Measurements from ENCODE around the gene RNASEH2A.
"Not testable (repeated sequence)": the region's sequence is repeated elsewhere in the genome, so short reads cannot be mapped to it uniquely, and the experiment has no call there.

The RNASEH2A gene

DNA sequence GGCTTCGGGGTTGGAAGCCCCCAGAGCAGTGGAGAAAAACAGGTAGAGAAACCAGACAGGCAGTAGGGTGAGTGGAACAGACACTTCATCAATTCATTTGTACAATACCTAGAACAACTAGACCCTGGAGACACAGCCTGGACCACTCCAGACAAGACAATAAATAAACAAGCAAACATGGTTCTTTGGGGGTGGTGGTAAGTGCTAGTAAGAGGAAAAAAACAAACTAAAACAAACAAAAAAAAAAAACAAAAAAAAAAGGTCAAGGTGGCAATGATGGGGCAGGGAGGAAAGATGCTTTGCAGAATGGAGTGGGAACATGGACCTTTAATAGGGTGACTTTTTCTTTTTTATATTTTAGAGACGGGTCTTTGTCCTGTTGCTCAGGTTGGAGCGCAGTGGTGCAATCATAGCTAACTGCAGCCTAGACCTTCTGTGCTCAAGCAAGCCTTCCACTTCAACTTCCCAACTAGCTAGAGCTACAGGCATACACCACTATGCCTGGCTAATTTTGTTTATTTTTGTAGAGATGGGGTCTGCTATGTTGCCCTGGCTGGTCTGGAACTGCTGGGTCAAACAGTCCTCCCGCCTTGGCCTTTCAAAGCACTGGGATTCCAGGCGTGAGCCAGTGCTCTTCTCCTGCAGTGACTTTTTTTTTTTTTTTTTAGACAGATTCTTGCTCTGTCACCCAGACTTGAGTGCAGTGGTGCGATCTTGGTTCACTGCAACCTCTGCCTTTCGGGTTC is 12.0 kb upstream of the RNASEH2A start:
- peak; percentile 47 for DNase-seq

GRCh38 chr19:12794971-12795381 is 11.4 kb upstream of the RNASEH2A start:
- peak; percentile 44 for DNase-seq

DNA sequence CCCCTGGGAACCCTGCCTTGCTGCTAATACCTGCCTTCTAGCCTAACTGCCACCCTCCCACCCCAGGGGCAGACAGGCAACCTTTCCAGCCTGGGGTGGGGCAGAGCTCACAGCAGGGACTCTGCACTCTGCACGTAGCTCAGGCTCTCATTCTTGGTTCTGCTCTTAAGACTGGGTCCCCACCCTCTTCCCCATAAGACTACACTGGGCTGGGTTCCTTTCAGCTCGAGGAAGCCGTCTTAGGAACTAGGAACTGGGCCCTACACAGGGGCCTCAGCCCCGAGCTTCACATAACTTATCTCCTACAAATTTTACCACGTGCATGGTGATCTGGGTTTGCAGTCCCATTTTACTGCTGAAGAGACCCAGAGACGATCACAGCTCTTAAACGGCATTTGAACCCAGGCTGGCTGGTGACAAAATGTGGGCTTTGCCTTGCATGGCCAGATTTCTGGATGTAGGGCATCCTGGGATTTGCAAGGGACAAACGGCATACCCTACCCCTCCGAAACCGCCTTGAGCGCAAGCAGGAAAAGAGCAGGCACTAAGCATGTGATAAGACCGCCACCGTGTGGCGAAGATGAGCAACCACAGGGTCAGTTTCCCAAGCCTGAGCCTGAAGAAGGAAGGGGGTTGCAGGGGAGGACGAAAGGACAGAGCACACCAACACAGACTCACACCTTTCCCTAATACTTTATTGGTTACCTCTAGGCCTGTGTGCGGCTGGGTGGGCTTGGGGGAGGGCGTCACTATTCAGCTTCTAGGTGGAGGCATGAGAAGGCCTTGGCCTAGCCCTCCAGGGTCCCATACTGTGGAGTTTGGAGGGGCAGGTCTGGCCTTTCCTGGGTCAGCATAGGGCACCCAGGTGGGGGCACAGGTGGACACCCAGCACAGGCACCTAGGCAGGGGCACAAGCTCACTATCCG is 10.0 kb upstream of the RNASEH2A start:
- DNase-seq = peak; percentile 80

DNA sequence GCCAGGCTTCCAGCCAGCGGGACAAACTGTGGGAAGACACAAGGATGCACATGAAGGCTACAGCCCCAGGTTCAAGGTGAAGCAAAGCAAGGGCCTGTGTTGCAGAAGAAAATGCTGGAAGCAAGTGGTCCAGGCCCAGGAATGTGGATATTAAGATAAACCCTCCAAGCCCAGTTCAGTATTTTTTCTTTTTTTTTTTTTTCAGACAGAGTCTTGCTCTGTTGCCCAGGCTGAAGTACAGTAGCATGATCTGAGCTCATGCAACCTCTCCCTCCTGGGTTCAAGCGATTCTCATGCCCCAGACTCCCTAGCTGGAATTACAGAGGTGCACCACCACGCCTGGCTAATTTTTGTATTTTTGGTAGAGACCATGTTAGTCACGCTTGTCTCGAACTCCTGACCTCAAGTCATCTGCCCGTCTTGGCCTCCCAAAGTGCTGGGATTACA is 9.2 kb upstream of the RNASEH2A start:
- no peak for DNase-seq

DNA sequence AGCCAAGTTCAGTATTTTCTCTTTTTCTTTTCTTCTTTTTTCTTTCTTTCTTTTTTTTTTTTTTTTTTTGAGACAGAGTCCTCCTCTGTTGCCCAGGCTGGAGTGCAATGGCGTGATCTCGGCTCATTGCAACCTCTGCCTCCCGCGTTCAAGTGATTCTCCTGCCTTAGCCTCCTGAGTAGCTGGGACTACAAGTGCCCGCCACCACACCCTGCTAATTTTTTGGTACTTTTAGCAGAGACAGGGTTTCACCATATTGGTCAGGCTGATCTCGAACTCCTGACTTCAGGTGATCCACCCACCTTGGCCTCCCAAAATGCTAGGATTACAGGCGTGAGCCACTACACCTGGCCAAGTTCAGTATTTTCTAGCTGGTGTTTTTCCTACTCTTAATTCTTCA is 8.8 kb upstream of the RNASEH2A start:
- not testable (repeated sequence) for DNase-seq

GRCh38 chr19:12799742-12800465 is 6.5 kb upstream of the RNASEH2A start:
- DNase-seq = no peak

- DNase-seq = no peak
Observed at GRCh38 chr19:12800466-12800770, 6.0 kb upstream of the RNASEH2A start.

- DNase-seq = peak; percentile 39
Observed at GRCh38 chr19:12800923-12801465, 5.4 kb upstream of the RNASEH2A start.

GRCh38 chr19:12801466-12802266 is 4.7 kb upstream of the RNASEH2A start, which contains the start of the genes PRDX2 and THSD8:
PRDX2 (minus strand) TSS chr19:12801800; CDS start chr19:12801261, 539 bp downstream.
THSD8 (plus strand) TSS chr19:12802069; CDS start chr19:12802072, 3 bp downstream.
- peak; percentile 77 for DNase-seq

DNA sequence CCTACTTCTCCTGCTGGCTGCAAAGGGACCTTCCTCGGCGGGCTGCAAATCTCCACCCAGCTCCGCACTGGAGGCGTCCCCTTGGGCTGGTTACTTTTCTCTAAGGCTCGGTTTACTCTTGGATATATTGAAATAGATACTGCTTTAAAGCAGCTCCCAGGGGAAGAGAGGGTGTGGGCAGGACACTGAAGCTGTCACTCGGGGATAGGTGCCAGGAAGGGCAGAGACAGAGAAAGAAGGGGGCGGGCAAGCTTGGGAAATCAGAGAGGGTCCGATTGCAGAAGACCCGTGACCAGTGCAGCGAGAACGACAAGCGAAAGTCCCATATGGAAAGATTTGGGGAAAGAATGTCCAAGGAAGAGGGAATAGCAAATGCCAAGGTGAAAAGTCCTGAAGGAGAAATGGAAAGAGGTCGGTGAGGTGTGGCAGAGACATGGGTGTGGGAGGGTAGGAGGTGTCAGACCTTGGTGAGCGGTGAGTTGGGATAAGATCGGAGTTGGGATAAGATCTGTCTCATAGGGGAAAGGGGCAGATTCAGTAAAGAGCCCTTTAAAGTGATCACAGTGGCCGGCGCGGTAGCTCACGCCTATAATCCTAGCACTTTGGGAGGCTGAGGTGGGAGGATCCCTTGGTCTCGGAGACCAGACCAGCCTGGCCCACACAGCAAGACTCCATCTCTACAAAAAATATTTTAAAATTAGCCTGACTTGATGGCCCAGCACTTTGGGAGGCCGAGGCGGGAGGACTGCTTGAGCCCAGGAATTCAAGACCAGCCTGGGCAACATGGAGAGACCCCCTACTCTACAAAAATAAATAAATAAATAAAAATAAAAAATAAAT is 3.9 kb upstream of the RNASEH2A start:
- no peak for DNase-seq

GRCh38 chr19:12804051-12804450 is 2.3 kb upstream of the RNASEH2A start:
- no peak for DNase-seq

DNA sequence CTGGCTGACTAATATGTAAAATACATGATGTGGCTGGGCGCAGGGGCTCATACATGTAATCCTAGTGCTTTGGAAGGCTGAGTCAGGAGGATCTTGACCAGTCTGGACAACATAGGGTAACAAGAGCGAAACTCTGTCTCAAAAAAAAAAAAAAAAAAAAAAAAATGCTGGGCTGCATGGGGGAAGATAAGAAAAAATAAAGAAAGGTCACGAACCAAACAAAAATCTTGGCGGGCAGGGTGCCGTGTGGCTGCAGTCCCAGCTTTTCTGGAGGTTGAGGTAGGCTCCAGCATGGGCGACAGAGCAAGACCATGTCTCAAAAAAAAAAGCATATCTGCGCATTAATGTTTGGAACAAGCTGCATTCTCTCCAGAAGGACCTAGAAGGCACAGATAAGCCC is 8.7 kb downstream of the RNASEH2A start:
- no peak for DNase-seq

DNA sequence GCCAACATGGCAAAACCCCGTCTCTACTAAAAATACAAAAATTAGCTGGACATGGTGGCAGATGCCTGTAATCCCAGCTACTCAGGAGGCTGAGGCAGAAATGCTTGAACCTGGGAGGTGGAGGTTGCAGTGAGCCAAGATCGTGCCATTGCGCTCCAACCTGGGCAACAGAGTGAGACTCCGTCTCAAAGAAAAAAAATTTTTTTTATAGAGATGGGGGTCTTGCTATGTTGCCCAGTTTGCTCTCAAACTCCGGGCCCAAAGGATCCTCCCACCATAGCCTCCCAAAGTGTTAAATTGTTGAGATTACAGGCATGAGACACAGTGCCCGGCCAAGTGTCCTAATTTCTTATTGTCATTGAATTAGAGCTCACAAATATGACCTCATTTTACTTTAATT is 10.8 kb downstream of the RNASEH2A start:
- DNase-seq = not testable (repeated sequence)

DNA sequence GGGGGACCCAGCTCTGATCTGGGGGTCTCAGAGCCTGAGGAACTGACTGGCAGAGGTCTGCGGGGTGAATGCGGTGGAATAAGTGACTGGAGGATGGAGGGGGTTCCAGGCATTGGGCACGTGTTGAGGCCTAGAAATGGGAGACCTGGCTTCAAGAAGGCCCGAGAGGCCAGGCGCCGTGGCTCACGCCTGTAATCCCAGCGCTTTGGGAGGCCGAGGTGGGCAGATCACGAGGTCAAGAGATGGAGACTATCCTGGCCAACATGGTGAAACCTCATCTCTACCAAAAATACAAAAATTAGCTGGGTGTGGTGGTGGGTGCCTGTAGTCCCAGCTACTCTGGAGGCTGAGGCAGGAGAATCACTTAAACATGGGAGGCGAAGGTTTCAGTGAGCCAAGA is 11.4 kb downstream of the RNASEH2A start:
- DNase-seq = not testable (repeated sequence)

DNA sequence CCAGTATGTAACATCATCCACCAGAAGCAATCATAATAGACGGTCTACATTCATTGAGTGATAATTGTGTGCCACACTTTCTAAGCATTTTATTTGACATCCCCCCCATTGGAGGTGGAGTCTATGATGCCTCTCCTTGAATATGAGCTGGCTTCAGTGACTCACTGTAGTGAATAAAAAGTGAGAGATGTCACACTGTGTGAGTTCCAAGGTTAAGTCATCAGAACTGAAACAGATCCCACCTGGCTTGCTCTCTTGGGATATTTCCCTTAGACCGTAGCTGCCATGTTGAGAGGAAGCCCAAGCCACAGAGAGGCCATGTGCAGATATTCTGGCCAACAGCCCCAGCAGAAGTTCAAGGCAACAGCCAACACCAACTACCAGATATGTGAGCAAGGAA is 15.4 kb downstream of the RNASEH2A start:
- no peak for DNase-seq

- no peak for DNase-seq
Observed at GRCh38 chr19:12825254-12826131, 19.1 kb downstream of the RNASEH2A start.

- DNase-seq = no peak
Observed at GRCh38 chr19:12828494-12828893, 22.1 kb downstream of the RNASEH2A start.

GRCh38 chr19:12833418-12833737 is 27.0 kb downstream of the RNASEH2A start:
- no peak for DNase-seq

DNA sequence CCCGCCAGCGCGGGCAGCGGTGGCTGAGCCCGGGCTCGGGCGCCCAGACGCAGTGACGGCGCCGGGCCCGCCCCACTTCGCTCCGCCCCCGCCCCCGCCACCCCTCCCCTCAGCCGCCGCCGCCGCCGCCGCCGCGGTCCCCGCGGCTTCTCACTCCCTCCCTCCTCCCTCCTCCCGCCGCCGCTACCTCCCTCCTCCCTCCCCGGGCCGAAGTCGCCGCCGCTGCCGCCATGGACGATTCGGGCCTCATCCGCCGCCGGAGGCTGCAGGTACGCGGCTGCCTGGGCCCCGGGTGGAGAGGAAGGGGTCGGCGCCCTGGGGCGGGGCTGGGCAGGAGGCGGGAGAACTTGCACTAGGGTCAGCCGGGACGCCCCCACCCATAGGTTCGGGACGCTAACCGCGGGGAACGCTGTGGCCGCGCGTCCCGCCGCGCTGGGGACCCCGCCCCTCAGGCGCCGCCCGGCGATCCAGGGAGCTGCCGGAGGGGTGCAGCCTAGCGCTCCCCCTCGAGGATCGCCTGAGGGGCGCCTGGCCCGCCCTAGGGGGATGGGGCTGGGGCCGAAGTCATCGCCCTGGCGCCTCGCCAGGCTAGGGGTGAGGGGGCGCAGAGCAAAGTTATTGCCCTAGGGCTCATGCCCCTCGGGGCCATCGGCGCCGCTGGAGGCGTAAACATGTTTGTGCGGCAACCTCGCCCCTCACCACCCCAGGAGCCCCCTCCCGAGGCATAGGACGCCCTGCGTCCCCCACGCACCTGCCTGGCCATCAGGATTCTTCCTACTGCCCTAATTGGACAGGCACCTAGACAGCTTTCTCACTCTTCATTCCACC is 27.6 kb downstream of the RNASEH2A start:
- peak; percentile 53 for DNase-seq

All from activated T-cell treated with anti-CD3 and anti-CD28 coated beads, Interleukin-2, amount 50 U/mL, for 1 hour (primary cell).